Chondrocyte (in vitro differentiated cells): ENCODE measurements around the gene KIF1A. TPM values are rescaled to one million over a fixed set of nuclear protein-coding genes. Genes with fewer than 3 reads are reported as not detected.
"Not testable (repeated sequence)": the region's sequence is repeated elsewhere in the genome, so short reads cannot be mapped to it uniquely, and the experiment has no call there.

Experiments
- DNase-seq: peaks from one replicate; pipeline ENCODE4 v3.0.0; 2021; ENCODE audit warnings: mixed read lengths, low spot score
- H3K27ac Mint-ChIP-seq: one replicate; pipeline ENCODE4 v1.8.0; 2021; ENCODE audit warnings: mild to moderate bottlenecking, moderate library complexity, mixed read lengths; ENCODE audit not compliant: unreplicated experiment
- H3K27me3 Mint-ChIP-seq: 2 replicates; pipeline ENCODE4 v1.8.0; 2021; ENCODE audit warnings: low read depth, mixed read lengths
- H3K36me3 Mint-ChIP-seq: 2 replicates; pipeline ENCODE4 v1.8.0; 2021; ENCODE audit warnings: low read depth, mixed read lengths
- H3K4me1 Mint-ChIP-seq: 2 replicates; pipeline ENCODE4 v1.8.0; 2021; ENCODE audit warnings: low read depth, mild to moderate bottlenecking, mixed read lengths
- H3K4me3 Mint-ChIP-seq: one replicate; pipeline ENCODE4 v1.8.0; 2021; ENCODE audit warnings: mild to moderate bottlenecking, moderate library complexity, mixed read lengths; ENCODE audit not compliant: unreplicated experiment
- H3K9me3 Mint-ChIP-seq: 2 replicates; pipeline ENCODE4 v1.8.0; 2021; ENCODE audit warnings: low read depth, mixed read lengths
- total RNA-seq: library from RNA; stranded (reverse); gene quantifications from 3 replicates; pipeline ENCODE4 v1.2.1, GENCODE V29; 2021
- TF ChIP-seq, protein P1 (sequence below): fragments of 200-600 bp; sonication (generic); IDR thresholded peaks from 2 replicates; pipeline ENCODE4 v1.5.0; 2021; ENCODE audit warnings: antibody characterized with exemption, mild to moderate bottlenecking, moderate library complexity

KIF1A gene
- total RNA-seq, 1 donor from 2014 or later, result 60.0 TPM

DNA sequence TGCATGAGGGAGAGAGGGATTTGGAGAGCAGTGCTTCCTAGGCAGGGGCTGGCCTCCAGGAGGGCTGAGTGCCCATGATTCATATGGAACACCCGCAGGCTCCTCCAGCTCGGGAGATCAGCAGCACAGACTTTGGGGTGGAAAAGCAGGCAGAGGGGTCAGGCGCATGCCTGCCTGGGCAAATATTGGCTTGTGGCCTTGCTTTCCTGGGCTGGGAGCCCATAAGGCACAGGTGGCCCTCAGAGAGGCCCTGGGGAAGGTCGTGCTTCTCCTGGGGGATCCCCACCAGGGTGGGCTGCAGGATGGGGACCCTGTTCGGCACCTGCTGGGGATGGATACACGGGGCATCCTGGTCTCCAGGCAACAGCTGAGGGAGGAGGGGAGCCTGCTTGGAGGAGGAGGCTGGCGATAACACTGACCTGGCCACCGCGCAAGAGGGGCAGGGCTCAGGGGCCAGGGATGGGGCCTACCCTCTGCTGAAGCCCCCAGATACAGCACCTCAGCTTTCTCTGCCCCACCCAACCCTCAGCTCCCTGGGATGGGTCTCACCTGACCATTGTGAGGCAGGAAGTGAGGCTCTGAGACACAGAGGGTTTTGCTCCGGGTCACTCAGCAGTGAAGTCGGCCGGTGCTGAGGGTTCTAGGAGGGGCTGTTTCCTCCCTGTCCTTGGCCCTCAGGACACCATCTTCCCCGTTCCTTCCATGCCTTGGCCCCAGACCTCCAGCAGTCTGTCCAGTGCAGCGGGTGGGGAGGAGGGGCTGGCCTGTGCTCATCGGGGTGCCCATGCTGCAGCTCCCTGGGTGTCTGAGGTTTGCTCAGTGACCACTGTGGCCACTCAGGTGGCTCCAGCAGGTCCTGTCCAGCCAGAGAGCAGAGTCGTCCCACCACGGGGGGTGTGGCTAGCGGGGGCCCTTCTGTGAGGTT, 116.3 kb downstream of the KIF1A start:
- H3K9me3 Mint-ChIP-seq, result no peaks in the 10 kb centered on the region
- H3K4me1 Mint-ChIP-seq, result no peaks in the 10 kb centered on the region

DNA sequence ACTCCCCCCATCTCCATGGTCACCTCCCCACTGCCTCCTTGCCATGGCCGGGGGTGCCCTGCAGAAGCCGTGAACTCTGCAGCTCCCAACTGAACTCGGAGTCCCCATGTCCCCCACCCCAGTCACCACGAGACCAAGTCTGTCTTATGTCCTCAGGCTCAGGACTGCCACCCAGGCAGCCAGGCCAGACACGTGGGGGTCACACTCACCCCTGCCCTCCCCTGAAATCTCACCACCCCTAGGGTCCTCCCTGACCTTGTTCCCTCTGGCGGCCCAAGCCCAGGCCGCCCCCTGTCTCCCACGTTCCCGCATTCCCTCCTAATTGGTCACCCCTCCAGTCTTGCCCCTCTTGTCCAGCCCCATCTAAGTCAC, 117.4 kb downstream of the KIF1A start:
- DNase-seq, result peak; percentile 70
- Mint-ChIP-seq H3K36me3 (peaks cover 1% of the 10 kb centered on the region), H3K9me3 (no peaks in the 10 kb centered on the region), H3K4me3 (no peak overlapping the region), H3K27me3 (peaks cover 31% of the 10 kb centered on the region), H3K4me1 (no peaks in the 10 kb centered on the region), H3K27ac (no peak overlapping the region)
- TF ChIP-seq, protein P1, sequence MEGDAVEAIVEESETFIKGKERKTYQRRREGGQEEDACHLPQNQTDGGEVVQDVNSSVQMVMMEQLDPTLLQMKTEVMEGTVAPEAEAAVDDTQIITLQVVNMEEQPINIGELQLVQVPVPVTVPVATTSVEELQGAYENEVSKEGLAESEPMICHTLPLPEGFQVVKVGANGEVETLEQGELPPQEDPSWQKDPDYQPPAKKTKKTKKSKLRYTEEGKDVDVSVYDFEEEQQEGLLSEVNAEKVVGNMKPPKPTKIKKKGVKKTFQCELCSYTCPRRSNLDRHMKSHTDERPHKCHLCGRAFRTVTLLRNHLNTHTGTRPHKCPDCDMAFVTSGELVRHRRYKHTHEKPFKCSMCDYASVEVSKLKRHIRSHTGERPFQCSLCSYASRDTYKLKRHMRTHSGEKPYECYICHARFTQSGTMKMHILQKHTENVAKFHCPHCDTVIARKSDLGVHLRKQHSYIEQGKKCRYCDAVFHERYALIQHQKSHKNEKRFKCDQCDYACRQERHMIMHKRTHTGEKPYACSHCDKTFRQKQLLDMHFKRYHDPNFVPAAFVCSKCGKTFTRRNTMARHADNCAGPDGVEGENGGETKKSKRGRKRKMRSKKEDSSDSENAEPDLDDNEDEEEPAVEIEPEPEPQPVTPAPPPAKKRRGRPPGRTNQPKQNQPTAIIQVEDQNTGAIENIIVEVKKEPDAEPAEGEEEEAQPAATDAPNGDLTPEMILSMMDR, result no peak

More for the DNA sequence above, 116.3 kb downstream of the KIF1A start:
- TF ChIP-seq, protein P1, result no peak
- Mint-ChIP-seq H3K27ac (no peak overlapping the region), H3K36me3 (peaks cover 1% of the 10 kb centered on the region), H3K27me3 (peaks cover 40% of the 10 kb centered on the region), H3K4me3 (no peak overlapping the region)
- peak; percentile 84 for DNase-seq

- TF ChIP-seq, protein P1, result no peak
- H3K36me3 Mint-ChIP-seq, result peaks cover 1% of the 10 kb centered on the region
- H3K9me3 Mint-ChIP-seq, result no peaks in the 10 kb centered on the region
- peaks cover 25% of the 10 kb centered on the region for H3K27me3 Mint-ChIP-seq
- no peaks in the 10 kb centered on the region for H3K4me1 Mint-ChIP-seq
- H3K4me3 Mint-ChIP-seq, result no peak overlapping the region
- H3K27ac Mint-ChIP-seq, result no peak overlapping the region
- peak; percentile 92 for DNase-seq
These were observed 118.0 kb downstream of the KIF1A start for GRCh38 chr2:240701736-240702639.

DNA sequence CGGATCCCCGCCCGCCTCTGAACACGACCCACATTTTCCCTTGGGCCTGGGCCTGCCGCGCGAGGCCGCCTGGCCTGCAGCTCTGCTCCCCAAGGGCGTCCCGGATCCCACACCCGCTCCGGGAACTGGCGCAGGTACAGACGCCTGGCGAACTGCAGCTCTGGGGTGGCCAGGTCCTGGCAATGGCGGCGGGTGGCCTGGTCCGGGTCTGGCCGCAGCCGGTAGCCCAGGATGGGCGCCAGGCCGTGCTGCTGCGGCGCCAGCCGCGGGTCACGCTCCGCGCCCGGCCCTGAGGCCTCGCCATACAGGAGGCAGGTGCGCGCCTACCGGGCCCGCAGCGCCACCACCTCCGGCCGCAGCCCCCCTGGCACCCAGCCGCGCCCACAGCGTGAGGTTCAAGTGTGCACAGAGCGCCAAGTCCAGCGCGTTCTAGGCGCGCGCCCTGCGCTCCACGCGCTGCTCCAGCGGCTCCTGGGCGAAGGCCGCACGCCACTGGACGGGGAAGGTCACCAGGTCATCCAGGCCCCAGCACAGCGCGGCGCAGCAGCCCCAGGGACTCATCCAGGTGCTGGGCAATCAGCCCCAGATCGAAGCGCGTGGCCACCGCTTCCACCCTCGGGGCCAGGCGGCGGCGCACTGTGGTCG, 118.8 kb downstream of the KIF1A start:
- Mint-ChIP-seq H3K9me3 (no peaks in the 10 kb centered on the region), H3K27ac (no peak overlapping the region), H3K36me3 (peaks cover 1% of the 10 kb centered on the region), H3K27me3 (peaks cover 23% of the 10 kb centered on the region), H3K4me3 (no peak overlapping the region), H3K4me1 (no peaks in the 10 kb centered on the region)
- TF ChIP-seq, protein P1, result no peak
- peak; percentile 76 for DNase-seq

DNA sequence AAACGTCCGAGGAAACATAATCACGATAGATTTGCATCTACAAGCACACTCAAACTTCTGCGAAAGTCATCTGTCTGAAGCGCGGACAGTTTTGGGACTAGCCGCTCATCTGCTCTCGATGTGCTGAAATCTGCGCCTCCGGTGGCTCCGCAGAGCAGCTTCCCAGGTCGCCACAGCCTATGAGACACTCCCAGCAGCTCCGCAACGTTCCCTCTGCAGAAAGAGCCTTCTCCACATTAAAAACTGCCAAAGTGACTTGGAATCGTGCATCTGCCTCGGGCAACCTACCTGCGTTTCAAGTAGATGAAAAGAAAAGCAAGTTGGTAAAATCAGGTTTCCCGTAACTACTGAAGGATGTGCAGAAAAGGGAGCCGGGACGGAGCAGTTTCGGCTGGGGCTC, 119.4 kb downstream of the KIF1A start:
- H3K4me3 Mint-ChIP-seq, H3K4me1 Mint-ChIP-seq, H3K36me3 Mint-ChIP-seq, H3K9me3 Mint-ChIP-seq, H3K27ac Mint-ChIP-seq: not testable (repeated sequence)
- peak; percentile 34 for DNase-seq
- peaks cover 22% of the 10 kb centered on the region for H3K27me3 Mint-ChIP-seq

DNA sequence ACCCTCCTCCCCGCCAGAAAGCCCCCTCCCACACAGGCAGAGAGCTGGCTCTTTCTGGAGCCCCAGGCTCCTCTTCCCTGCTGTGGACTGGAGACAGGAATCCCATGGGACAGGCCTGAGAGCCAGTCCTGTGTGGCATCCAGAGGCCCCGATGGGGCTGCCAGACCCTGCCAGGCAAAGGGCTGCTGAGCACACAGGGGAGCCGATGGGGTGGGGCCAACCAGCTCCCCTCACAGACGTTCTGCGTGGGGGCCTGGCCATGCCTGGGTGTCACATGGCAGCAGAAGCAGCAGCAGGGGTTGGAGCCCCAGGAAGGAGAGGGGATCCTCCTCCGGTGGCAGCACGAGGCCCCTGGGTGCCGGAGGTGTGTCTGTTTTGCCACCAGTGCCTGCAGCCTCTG, 120.2 kb downstream of the KIF1A start:
- peak; percentile 52 for DNase-seq
- not testable (repeated sequence) for H3K27ac Mint-ChIP-seq, H3K4me1 Mint-ChIP-seq, H3K36me3 Mint-ChIP-seq, H3K9me3 Mint-ChIP-seq, H3K4me3 Mint-ChIP-seq
- H3K27me3 Mint-ChIP-seq, result peaks cover 14% of the 10 kb centered on the region

- not testable (repeated sequence) for H3K4me1 Mint-ChIP-seq, H3K4me3 Mint-ChIP-seq, H3K27ac Mint-ChIP-seq, H3K36me3 Mint-ChIP-seq, H3K9me3 Mint-ChIP-seq
- peak; percentile 75 for DNase-seq
- peaks cover 12% of the 10 kb centered on the region for H3K27me3 Mint-ChIP-seq
These were observed 121.0 kb downstream of the KIF1A start for GRCh38 chr2:240698852-240699561.

- H3K36me3 Mint-ChIP-seq, H3K27me3 Mint-ChIP-seq, H3K4me1 Mint-ChIP-seq, H3K27ac Mint-ChIP-seq, H3K4me3 Mint-ChIP-seq, H3K9me3 Mint-ChIP-seq, DNase-seq: not testable (repeated sequence)
These were observed 123.5 kb downstream of the KIF1A start for GRCh38 chr2:240696469-240696868.
